ENCODE results near the gene CACNA2D3. TPM values are rescaled to one million over a fixed set of nuclear protein-coding genes. Genes with fewer than 3 reads are reported as not detected.
"Not testable (repeated sequence)": the region's sequence is repeated elsewhere in the genome, so short reads cannot be mapped to it uniquely, and the experiment has no call there.

Gene CACNA2D3
- total RNA-seq, 1 donor from 2014 or later, result 2.5 TPM

- Mint-ChIP-seq H3K4me1 (ENCODE audit: unreplicated experiment) (no peaks in the 10 kb centered on the region), H3K36me3 (no peaks in the 10 kb centered on the region), H3K27ac (no peak overlapping the region), H3K27me3 (no peaks in the 10 kb centered on the region), H3K4me3 (no peak overlapping the region), H3K9me3 (peaks cover 11% of the 10 kb centered on the region)
- no peak for TF ChIP-seq CTCF (conservative IDR thresholded peaks at IDR 0.05)
- DNase-seq (ENCODE audit: extremely low spot score, unreplicated experiment), result no peak
These were observed 321.3 kb downstream of the CACNA2D3 start for GRCh38 chr3:54443561-54444161.

- Mint-ChIP-seq H3K9me3 (peaks cover 11% of the 10 kb centered on the region), H3K36me3 (no peaks in the 10 kb centered on the region), H3K27me3 (no peaks in the 10 kb centered on the region), H3K4me3 (no peak overlapping the region), H3K27ac (no peak overlapping the region), H3K4me1 (ENCODE audit: unreplicated experiment) (no peaks in the 10 kb centered on the region)
- DNase-seq (ENCODE audit: extremely low spot score, unreplicated experiment), result no peak
- TF ChIP-seq CTCF (conservative IDR thresholded peaks at IDR 0.05), result no peak
These were observed 323.3 kb downstream of the CACNA2D3 start for GRCh38 chr3:54445630-54446029.

GRCh38 chr3:54447427-54447826 is 325.1 kb downstream of the CACNA2D3 start:
- Mint-ChIP-seq H3K9me3 (peaks cover 10% of the 10 kb centered on the region), H3K27ac (no peak overlapping the region), H3K4me1 (ENCODE audit: unreplicated experiment) (no peaks in the 10 kb centered on the region), H3K27me3 (peaks cover 2% of the 10 kb centered on the region), H3K4me3 (no peak overlapping the region), H3K36me3 (no peaks in the 10 kb centered on the region)
- no peak for TF ChIP-seq CTCF (conservative IDR thresholded peaks at IDR 0.05)
- no peak for DNase-seq (ENCODE audit: extremely low spot score, unreplicated experiment)

GRCh38 chr3:54454806-54455205 is 332.5 kb downstream of the CACNA2D3 start:
- H3K4me3 Mint-ChIP-seq, result no peak overlapping the region
- H3K9me3 Mint-ChIP-seq, result peaks cover 14% of the 10 kb centered on the region
- TF ChIP-seq CTCF (conservative IDR thresholded peaks at IDR 0.05), result no peak
- no peak for DNase-seq (ENCODE audit: extremely low spot score, unreplicated experiment)
- peaks cover 10% of the 10 kb centered on the region for H3K27me3 Mint-ChIP-seq
- H3K27ac Mint-ChIP-seq, result no peak overlapping the region
- H3K4me1 Mint-ChIP-seq (ENCODE audit: unreplicated experiment), result no peaks in the 10 kb centered on the region
- no peaks in the 10 kb centered on the region for H3K36me3 Mint-ChIP-seq

- peaks cover 9% of the 10 kb centered on the region for H3K9me3 Mint-ChIP-seq
- DNase-seq (ENCODE audit: extremely low spot score, unreplicated experiment), result no peak
- H3K27me3 Mint-ChIP-seq, result peaks cover 3% of the 10 kb centered on the region
- no peaks in the 10 kb centered on the region for H3K36me3 Mint-ChIP-seq
- TF ChIP-seq CTCF (conservative IDR thresholded peaks at IDR 0.05), result no peak
- no peak overlapping the region for H3K4me3 Mint-ChIP-seq
- no peak overlapping the region for H3K27ac Mint-ChIP-seq
- H3K4me1 Mint-ChIP-seq (ENCODE audit: unreplicated experiment), result no peaks in the 10 kb centered on the region
These were observed 336.0 kb downstream of the CACNA2D3 start for GRCh38 chr3:54458357-54458756.

GRCh38 chr3:54464554-54464953 is 342.2 kb downstream of the CACNA2D3 start:
- DNase-seq (ENCODE audit: extremely low spot score, unreplicated experiment); H3K27ac Mint-ChIP-seq; H3K4me1 Mint-ChIP-seq (ENCODE audit: unreplicated experiment); H3K9me3 Mint-ChIP-seq; H3K4me3 Mint-ChIP-seq; H3K27me3 Mint-ChIP-seq; H3K36me3 Mint-ChIP-seq: not testable (repeated sequence)
